ENCODE measurements around the gene ATG13. TPM values are rescaled to one million over a fixed set of nuclear protein-coding genes. Genes with fewer than 3 reads are reported as not detected.

Gene ATG13
- total and polyA plus RNA-seq, 2 of the 8 experiments (the other 6 are each of a cell fraction or from before 2014, with no cell fraction given), result 65.0 to 77.4 TPM

DNA sequence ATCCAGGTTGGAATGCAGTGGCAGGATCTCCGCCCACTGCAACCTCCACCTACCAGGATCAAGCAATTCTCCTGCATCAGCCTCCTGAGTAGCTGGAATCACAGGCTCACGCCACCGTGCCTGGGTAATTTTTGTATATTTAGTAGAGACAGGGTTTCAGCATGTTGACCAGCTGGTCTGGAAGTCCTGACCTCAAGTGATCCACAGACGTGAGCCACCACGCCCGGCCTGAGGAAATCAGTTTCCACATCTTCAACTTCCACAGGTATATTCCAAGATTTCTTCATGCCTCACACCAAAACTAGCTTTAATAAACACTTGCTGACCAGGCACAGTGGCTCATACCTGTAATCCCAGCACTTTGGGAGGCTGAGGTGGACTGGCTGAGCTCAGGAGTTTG, 8.0 kb upstream of the ATG13 start (continued):
- TF ChIP-seq, protein P1, sequence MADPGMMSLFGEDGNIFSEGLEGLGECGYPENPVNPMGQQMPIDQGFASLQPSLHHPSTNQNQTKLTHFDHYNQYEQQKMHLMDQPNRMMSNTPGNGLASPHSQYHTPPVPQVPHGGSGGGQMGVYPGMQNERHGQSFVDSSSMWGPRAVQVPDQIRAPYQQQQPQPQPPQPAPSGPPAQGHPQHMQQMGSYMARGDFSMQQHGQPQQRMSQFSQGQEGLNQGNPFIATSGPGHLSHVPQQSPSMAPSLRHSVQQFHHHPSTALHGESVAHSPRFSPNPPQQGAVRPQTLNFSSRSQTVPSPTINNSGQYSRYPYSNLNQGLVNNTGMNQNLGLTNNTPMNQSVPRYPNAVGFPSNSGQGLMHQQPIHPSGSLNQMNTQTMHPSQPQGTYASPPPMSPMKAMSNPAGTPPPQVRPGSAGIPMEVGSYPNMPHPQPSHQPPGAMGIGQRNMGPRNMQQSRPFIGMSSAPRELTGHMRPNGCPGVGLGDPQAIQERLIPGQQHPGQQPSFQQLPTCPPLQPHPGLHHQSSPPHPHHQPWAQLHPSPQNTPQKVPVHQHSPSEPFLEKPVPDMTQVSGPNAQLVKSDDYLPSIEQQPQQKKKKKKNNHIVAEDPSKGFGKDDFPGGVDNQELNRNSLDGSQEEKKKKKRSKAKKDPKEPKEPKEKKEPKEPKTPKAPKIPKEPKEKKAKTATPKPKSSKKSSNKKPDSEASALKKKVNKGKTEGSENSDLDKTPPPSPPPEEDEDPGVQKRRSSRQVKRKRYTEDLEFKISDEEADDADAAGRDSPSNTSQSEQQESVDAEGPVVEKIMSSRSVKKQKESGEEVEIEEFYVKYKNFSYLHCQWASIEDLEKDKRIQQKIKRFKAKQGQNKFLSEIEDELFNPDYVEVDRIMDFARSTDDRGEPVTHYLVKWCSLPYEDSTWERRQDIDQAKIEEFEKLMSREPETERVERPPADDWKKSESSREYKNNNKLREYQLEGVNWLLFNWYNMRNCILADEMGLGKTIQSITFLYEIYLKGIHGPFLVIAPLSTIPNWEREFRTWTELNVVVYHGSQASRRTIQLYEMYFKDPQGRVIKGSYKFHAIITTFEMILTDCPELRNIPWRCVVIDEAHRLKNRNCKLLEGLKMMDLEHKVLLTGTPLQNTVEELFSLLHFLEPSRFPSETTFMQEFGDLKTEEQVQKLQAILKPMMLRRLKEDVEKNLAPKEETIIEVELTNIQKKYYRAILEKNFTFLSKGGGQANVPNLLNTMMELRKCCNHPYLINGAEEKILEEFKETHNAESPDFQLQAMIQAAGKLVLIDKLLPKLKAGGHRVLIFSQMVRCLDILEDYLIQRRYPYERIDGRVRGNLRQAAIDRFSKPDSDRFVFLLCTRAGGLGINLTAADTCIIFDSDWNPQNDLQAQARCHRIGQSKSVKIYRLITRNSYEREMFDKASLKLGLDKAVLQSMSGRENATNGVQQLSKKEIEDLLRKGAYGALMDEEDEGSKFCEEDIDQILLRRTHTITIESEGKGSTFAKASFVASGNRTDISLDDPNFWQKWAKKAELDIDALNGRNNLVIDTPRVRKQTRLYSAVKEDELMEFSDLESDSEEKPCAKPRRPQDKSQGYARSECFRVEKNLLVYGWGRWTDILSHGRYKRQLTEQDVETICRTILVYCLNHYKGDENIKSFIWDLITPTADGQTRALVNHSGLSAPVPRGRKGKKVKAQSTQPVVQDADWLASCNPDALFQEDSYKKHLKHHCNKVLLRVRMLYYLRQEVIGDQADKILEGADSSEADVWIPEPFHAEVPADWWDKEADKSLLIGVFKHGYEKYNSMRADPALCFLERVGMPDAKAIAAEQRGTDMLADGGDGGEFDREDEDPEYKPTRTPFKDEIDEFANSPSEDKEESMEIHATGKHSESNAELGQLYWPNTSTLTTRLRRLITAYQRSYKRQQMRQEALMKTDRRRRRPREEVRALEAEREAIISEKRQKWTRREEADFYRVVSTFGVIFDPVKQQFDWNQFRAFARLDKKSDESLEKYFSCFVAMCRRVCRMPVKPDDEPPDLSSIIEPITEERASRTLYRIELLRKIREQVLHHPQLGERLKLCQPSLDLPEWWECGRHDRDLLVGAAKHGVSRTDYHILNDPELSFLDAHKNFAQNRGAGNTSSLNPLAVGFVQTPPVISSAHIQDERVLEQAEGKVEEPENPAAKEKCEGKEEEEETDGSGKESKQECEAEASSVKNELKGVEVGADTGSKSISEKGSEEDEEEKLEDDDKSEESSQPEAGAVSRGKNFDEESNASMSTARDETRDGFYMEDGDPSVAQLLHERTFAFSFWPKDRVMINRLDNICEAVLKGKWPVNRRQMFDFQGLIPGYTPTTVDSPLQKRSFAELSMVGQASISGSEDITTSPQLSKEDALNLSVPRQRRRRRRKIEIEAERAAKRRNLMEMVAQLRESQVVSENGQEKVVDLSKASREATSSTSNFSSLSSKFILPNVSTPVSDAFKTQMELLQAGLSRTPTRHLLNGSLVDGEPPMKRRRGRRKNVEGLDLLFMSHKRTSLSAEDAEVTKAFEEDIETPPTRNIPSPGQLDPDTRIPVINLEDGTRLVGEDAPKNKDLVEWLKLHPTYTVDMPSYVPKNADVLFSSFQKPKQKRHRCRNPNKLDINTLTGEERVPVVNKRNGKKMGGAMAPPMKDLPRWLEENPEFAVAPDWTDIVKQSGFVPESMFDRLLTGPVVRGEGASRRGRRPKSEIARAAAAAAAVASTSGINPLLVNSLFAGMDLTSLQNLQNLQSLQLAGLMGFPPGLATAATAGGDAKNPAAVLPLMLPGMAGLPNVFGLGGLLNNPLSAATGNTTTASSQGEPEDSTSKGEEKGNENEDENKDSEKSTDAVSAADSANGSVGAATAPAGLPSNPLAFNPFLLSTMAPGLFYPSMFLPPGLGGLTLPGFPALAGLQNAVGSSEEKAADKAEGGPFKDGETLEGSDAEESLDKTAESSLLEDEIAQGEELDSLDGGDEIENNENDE (IDR thresholded peaks at IDR 0.05; ENCODE audit: insufficient replicate concordance, low read length), result no peak
- TF ChIP-seq, protein P2, sequence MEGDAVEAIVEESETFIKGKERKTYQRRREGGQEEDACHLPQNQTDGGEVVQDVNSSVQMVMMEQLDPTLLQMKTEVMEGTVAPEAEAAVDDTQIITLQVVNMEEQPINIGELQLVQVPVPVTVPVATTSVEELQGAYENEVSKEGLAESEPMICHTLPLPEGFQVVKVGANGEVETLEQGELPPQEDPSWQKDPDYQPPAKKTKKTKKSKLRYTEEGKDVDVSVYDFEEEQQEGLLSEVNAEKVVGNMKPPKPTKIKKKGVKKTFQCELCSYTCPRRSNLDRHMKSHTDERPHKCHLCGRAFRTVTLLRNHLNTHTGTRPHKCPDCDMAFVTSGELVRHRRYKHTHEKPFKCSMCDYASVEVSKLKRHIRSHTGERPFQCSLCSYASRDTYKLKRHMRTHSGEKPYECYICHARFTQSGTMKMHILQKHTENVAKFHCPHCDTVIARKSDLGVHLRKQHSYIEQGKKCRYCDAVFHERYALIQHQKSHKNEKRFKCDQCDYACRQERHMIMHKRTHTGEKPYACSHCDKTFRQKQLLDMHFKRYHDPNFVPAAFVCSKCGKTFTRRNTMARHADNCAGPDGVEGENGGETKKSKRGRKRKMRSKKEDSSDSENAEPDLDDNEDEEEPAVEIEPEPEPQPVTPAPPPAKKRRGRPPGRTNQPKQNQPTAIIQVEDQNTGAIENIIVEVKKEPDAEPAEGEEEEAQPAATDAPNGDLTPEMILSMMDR (IDR thresholded peaks at IDR 0.05; ENCODE audit: control extremely low read depth in 1 of 3, insufficient read depth in 1 of 3, low read depth in 1 of 3, low read length in 3 of 3), result no peak
- TF ChIP-seq GTF2F1 (IDR thresholded peaks at IDR 0.05; ENCODE audit: borderline replicate concordance, low read depth, low read length) (no peak), BACH1 (IDR thresholded peaks at IDR 0.05; ENCODE audit: low read length) (no peak), YY1 (IDR thresholded peaks at IDR 0.05; ENCODE audit: low read depth, low read length) (no peak), GABPA (IDR thresholded peaks at IDR 0.05; ENCODE audit: borderline replicate concordance, insufficient read depth, low read length) (no peak), SIRT6 (IDR thresholded peaks at IDR 0.05; ENCODE audit: low read length) (no peak), CTBP2 (IDR thresholded peaks at IDR 0.05; ENCODE audit: borderline replicate concordance, insufficient read depth, insufficient read length, low read length) (no peak), POLR2AphosphoS5 (IDR thresholded peaks at IDR 0.05; ENCODE audit: low read depth, low read length) (no peak), TEAD4 (IDR thresholded peaks at IDR 0.05; ENCODE audit: low read depth, low read length) (no peak)

Measured in H1 (cell line).